IPS-18c (cell line): ENCODE data around the gene RBM8A.

Source experiments
- H3K4me3 ChIP-seq: 2 replicates; pipeline ENCODE4 v1.7.0; 2013; ENCODE audit warnings: low read depth, mild to moderate bottlenecking, low read length, moderate library complexity; ENCODE audit not compliant: insufficient read depth
- H3K9me3 ChIP-seq: one replicate; pipeline ENCODE4 v1.6.1; 2013; ENCODE audit warnings: mild to moderate bottlenecking, low read length, moderate library complexity; ENCODE audit not compliant: control insufficient read depth, insufficient read depth

The RBM8A gene

GRCh38 chr1:145927063-145927886 lies at the start of gene RBM8A:
Gene RBM8A, minus strand, starts transcription at chr1:145927484. Its CDS starts 58 bp downstream, at chr1:145927426.
- peak within 1 kb of the TSS; percentile 75 for H3K4me3 ChIP-seq
- H3K9me3 ChIP-seq: no peaks in the 10 kb centered on the region

DNA sequence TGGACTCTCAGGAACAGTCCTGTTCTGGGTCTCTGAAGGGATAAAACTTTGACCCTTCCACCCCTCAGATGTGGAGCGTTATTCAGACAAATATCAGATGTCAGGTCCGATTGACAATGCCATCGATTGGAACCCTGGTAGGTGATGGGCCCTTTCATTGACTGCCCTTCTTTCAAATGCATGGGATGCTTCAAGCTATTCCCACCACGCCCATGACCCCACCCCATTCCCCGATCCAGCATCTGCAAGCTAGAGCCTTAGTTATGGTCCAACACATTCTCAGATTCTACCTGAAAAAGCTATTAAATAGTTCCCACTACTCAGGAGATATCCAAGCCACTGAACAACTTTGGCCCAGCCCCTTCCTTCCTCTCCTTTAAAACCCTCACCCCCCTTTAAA lies 49.7 kb upstream of the RBM8A start:
- Histone ChIP-seq H3K9me3 (peaks cover 2% of the 10 kb centered on the region), H3K4me3 (no peak overlapping the region)

GRCh38 chr1:145975216-145975615 lies 47.9 kb upstream of the RBM8A start:
- Histone ChIP-seq H3K4me3 (no peak overlapping the region), H3K9me3 (no peaks in the 10 kb centered on the region)

DNA sequence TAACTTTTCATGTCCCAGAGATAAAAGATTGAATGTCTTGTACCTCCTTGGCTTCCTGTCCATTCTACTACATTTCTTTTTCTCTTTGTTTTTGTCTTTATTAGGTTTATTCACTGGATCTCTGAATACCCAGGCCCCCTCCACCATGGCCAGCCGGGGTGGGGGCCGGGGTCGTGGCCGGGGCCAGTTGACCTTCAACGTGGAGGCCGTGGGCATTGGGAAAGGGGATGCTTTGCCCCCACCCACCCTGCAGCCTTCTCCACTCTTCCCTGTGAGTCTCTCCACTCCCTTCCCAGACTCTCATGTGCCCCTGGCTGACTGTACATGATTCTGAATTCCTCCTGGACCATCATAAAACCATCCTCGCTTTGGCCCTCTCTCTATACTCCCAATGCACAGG lies 47.4 kb upstream of the RBM8A start:
- no peaks in the 10 kb centered on the region for H3K9me3 ChIP-seq
- H3K4me3 ChIP-seq: no peak overlapping the region

GRCh38 chr1:145972580-145972979 lies 45.3 kb upstream of the RBM8A start:
- no peaks in the 10 kb centered on the region for H3K9me3 ChIP-seq
- H3K4me3 ChIP-seq: no peak overlapping the region

DNA sequence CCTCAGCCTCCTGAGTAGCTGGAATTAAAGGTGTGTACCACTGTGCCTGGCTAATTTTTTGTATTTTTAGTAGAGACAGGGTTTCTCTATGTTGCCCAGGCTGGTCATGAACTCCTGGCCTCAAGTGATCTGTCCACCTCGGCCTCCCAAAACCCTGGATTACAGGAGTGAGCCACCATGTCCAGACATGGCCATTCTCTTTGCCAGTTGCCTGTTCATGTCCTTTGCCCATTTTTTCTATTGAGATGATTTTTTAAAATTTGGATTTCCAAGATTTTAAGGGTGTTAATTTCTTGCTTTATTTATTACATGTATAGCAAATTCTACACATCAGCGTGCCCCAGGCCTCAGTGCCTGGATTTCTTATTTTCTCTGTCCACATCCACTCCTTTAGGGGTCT lies 40.0 kb upstream of the RBM8A start:
- Histone ChIP-seq H3K4me3 (no peak overlapping the region), H3K9me3 (no peaks in the 10 kb centered on the region)

GRCh38 chr1:145965119-145965744 lies 37.9 kb upstream of the RBM8A start:
- H3K4me3 ChIP-seq: peak overlapping the region; percentile 71
- no peaks in the 10 kb centered on the region for H3K9me3 ChIP-seq

GRCh38 chr1:145964328-145965118 lies 37.2 kb upstream of the RBM8A start, which contains the start of the genes ANKRD34A and POLR3GL:
Gene ANKRD34A, minus strand, starts transcription at chr1:145964575. Its CDS starts 2,816 bp downstream, at chr1:145961759.
Gene POLR3GL, plus strand, starts transcription at chr1:145964690. Its CDS starts 10,176 bp downstream, at chr1:145974866.
- Histone ChIP-seq H3K9me3 (no peaks in the 10 kb centered on the region), H3K4me3 (peak within 1 kb of the TSS; percentile 71)

DNA sequence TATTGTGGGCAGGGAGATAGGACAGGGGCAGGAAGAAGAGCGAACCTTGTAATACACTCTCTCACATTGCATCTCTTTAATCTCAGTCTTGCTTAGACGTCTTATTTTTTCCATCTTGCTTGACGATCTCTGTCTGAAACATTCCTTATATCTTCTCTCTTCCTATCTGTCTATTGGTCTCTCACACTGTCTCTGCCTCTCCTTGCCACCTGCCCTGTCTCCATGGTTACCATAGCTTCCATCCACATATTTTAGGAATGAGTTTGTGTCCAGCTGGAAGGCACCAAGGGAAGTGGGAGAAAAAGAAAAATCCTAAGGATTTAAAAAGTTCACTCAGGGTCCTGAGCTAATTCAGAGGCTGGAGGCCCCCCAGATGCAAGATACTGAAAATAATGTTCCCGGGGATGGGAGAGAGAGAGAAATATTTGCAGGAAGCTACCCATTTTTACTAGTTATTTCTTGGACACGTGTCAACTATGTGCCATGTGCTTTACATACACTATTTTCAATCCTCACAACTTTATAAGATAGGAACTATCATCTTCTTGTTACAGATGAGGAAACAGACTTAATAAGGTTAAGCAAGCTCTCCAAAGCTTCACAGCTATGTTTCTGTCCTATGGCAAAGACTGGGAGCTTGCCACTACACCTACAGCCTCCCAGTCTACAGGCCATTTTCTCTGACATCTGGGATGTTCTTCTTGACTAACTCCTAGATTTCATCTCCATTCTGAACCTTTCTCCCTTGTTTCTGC lies 36.2 kb upstream of the RBM8A start:
- no peaks in the 10 kb centered on the region for H3K9me3 ChIP-seq
- H3K4me3 ChIP-seq: peak overlapping the region; percentile 71; the same call in 1 of the 2 replicates

GRCh38 chr1:145962157-145963102 lies 35.1 kb upstream of the RBM8A start:
- Histone ChIP-seq H3K9me3 (no peaks in the 10 kb centered on the region), H3K4me3 (peak overlapping the region; percentile 74)

DNA sequence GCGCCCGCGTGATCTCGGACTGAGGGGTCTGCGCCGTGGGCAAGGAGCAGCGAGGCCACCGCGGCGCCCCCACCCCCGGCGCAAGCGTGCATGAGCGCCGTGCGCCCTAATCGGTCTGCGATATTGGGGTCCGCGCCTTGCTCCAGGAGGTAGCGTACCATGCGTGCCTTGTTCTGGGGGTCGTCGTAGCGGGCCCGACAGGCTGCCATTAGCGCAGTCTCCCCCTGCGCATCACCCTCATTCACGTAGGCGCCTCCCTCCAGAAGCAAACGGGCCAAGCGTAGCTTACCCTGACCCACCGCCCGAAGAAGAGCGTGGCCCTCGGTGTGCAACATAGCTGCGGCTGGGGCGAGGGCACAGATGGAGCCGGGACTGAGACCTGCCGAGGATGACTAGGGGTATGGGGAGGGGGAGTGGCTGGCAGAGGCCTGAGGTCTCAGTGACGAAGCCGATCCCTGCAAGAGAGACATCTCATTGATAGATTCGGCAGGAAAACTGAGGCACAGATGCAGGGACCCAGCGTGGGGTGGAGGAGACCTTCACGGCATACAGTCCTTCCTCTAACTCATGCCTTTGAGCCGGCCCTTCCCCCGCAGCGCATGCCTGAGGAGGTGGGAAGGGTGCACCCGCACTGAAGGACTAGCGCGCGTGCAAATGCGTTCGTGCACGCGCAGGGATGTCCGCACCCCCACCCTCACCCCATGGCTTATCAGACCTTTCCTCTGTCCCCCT lies 34.3 kb upstream of the RBM8A start:
- no peaks in the 10 kb centered on the region for H3K9me3 ChIP-seq
- H3K4me3 ChIP-seq: peak overlapping the region; percentile 74

GRCh38 chr1:145961109-145961424 lies 33.8 kb upstream of the RBM8A start:
- Histone ChIP-seq H3K9me3 (no peaks in the 10 kb centered on the region), H3K4me3 (peak overlapping the region; percentile 74)

GRCh38 chr1:145960468-145961108 lies 33.3 kb upstream of the RBM8A start:
- no peaks in the 10 kb centered on the region for H3K9me3 ChIP-seq
- H3K4me3 ChIP-seq: peak overlapping the region; percentile 74

DNA sequence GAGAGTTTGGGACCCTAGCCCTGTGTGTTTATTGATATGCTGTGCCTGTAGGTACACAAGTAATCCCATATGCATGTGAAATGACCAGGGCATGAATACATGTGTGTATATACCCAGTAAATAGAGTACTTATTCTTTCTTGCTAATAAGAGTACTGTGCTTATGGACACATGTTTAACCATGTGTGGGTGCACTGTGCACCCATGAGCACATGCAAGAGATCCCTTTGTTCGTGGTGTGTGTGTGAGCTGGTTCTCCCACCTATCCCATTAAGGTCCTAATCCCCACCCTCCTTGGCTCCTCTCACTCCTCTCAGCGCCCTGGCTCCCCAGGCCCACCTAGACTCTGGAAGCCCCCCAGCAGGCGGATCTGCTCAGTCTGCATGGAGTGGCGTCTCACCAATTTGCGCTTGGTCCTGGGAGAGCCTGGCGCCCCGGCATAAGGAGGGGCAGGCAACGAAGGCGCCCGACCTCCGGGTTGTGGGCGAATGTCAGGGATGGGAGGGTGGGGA lies 32.7 kb upstream of the RBM8A start:
- H3K4me3 ChIP-seq: peak overlapping the region; percentile 74
- H3K9me3 ChIP-seq: no peaks in the 10 kb centered on the region

DNA sequence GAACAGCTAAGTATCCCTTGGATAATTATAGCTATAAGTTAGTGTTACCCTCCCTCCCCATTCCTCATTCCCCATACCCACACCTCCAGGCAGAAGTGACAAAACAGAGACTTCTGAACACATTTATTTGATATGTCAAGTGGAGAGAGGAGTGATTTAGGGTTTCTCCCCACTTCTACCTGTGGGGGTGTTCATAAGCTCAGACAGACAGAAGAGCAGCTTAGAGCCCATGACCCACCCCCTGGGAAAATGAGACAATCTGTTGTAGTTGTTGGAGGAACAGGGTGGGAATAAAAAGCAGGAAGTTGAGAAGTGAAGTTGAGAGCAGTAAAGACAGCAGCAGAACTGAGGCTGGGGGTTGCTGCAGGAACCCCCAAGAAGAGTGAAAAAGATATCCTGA lies 32.0 kb upstream of the RBM8A start:
- no peaks in the 10 kb centered on the region for H3K9me3 ChIP-seq
- H3K4me3 ChIP-seq: no peak overlapping the region
